ENCODE measurements around the gene PRR22.
"Not testable (repeated sequence)": the region's sequence is repeated elsewhere in the genome, so short reads cannot be mapped to it uniquely, and the experiment has no call there.

Gene PRR22

DNA sequence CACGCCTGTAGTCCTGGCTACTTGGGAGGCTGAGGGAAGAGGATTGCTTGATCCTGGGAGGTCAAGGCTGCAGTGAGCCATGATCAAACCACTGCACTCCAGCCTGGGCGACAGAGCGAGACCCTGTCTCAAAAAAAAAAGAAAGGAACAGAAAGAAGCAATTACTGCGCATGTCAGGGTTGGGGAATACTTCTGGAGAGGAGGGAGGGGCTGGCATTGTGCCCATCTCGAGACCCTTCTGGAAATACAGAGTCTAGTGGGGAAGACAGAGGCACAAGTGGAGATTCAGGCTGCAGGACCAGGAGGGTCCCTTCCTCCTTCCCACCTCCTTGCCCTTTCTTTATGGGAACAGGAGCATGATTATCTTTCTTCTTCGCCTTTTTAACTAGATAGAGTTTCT is 30.8 kb downstream of the PRR22 start:
- ChIA-PET POLR2A (no interaction called here), CTCF (no interaction called here)

DNA sequence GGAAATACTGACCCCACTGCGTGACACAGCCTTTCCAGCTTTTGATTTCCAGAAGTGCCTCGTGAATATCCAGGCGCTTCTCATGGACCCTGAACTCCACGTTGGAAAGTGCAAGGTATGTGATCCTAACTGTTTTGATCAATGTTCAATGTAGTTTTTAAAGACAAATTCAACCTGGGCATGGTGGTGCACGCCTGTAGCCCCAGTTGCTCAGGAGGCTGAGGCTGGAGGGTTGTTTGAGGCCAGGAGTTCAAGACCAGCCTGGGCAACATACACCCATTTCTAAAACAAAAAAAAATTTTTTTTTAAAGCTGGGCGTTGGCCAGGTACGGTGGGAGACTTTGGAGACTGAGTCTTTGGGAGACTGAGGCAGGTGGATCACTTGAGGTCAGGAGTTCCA is 32.8 kb downstream of the PRR22 start:
- no peak overlapping the region for H3K4me3 ChIP-seq (ENCODE audit: low read depth, low read length)
- CTCF ChIA-PET = no interaction called here
- POLR2A ChIA-PET = no interaction called here
- TF ChIP-seq CTCF (IDR thresholded peaks at IDR 0.05; ENCODE audit: insufficient read depth, low read length, missing control alignments) = no peak
- DNase-seq (ENCODE audit: low read depth, low spot score) = no peak

More for the DNA sequence above, 30.8 kb downstream of the PRR22 start:
- no peak for TF ChIP-seq CTCF (IDR thresholded peaks at IDR 0.05; ENCODE audit: insufficient read depth, low read length, missing control alignments)
- no peak overlapping the region for H3K4me3 ChIP-seq (ENCODE audit: low read depth, low read length)
- DNase-seq (ENCODE audit: low read depth, low spot score) = no peak

DNA sequence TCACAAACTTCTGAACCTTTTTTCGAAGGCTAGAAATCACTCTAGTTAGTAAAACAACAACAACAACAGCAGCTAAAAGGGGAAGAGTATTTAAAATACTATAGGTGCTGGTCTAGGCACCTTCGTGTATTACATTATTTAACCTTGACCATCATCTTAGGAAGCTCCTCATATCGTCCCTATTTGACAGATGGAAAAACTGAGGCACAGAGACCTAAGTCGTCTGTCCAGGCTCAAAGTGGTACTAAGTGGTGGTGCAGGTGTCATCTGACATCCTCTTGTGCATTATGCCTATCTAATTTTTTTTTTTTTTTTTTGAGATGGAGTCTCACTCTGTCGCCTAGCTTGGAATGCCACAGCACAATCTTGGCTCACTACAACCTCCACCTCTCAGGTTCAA is 35.0 kb downstream of the PRR22 start:
- TF ChIP-seq CTCF (IDR thresholded peaks at IDR 0.05; ENCODE audit: insufficient read depth, low read length, missing control alignments) = no peak
- CTCF ChIA-PET = interaction anchor here (1.4 kb wide), 1 partner anchor 273 kb away, joined by 3 read pairs; no protein-coding TSS in a partner anchor
- POLR2A ChIA-PET = no interaction called here

GRCh38 chr19:5748920-5749319 is 35.6 kb downstream of the PRR22 start:
- DNase-seq (ENCODE audit: low read depth, low spot score); POLR2A ChIA-PET; H3K4me3 ChIP-seq (ENCODE audit: low read depth, low read length): not testable (repeated sequence)
- CTCF ChIA-PET = interaction anchor here (0.8 to 2.2 kb wide), 2 partner anchors 28 to 44 kb away, joined by 3 to 7 read pairs; no protein-coding TSS in a partner anchor

More for the DNA sequence above, 35.0 kb downstream of the PRR22 start:
- DNase-seq (ENCODE audit: low read depth, low spot score) = no peak
- H3K4me3 ChIP-seq (ENCODE audit: low read depth, low read length) = no peak overlapping the region

GRCh38 chr19:5744999-5745398 is 39.5 kb downstream of the PRR22 start:
- CTCF ChIA-PET; H3K4me3 ChIP-seq (ENCODE audit: low read depth, low read length); DNase-seq (ENCODE audit: low read depth, low spot score); POLR2A ChIA-PET: not testable (repeated sequence)

- POLR2A ChIA-PET = no interaction called here
- DNase-seq (ENCODE audit: low read depth, low spot score) = no peak
- H3K4me3 ChIP-seq (ENCODE audit: low read depth, low read length) = no peak overlapping the region
- no peak for TF ChIP-seq CTCF (IDR thresholded peaks at IDR 0.05; ENCODE audit: insufficient read depth, low read length, missing control alignments)
- CTCF ChIA-PET = interaction anchor here (0.7 to 2.4 kb wide), 3 partner anchors 12 to 31 kb away, joined by 3 to 7 read pairs (median 3); partner anchors contain the start of gene CATSPERD
Observed at GRCh38 chr19:5743630-5744029, 40.9 kb downstream of the PRR22 start.

GRCh38 chr19:5742051-5742450 is 42.5 kb downstream of the PRR22 start:
- ChIA-PET CTCF (no interaction called here), POLR2A (no interaction called here)
- H3K4me3 ChIP-seq (ENCODE audit: low read depth, low read length) = no peak overlapping the region
- TF ChIP-seq CTCF (IDR thresholded peaks at IDR 0.05; ENCODE audit: insufficient read depth, low read length, missing control alignments) = no peak
- no peak for DNase-seq (ENCODE audit: low read depth, low spot score)

All from AG04449 (cell line).